ENCODE results near the gene WNT7B.

WNT7B gene

GRCh38 chr22:45888221-45889092, 88.5 kb downstream of the WNT7B start:
- no peak for DNase-seq (ENCODE audit: low read depth, low spot score)

GRCh38 chr22:45887202-45888131, 89.5 kb downstream of the WNT7B start:
- DNase-seq (ENCODE audit: low read depth, low spot score) = no peak

- DNase-seq (ENCODE audit: low read depth, low spot score) = no peak
These were observed 90.4 kb downstream of the WNT7B start for GRCh38 chr22:45886540-45886939.

GRCh38 chr22:45885941-45886395, 91.0 kb downstream of the WNT7B start:
- DNase-seq (ENCODE audit: low read depth, low spot score) = no peak

- DNase-seq (ENCODE audit: low read depth, low spot score) = no peak
These were observed 91.7 kb downstream of the WNT7B start for GRCh38 chr22:45885171-45885840.

GRCh38 chr22:45884201-45885062, 92.5 kb downstream of the WNT7B start:
- DNase-seq (ENCODE audit: low read depth, low spot score) = no peak

- DNase-seq (ENCODE audit: low read depth, low spot score) = no peak
These were observed 93.2 kb downstream of the WNT7B start for GRCh38 chr22:45883811-45884170.

- DNase-seq (ENCODE audit: low read depth, low spot score) = no peak
These were observed 93.8 kb downstream of the WNT7B start for GRCh38 chr22:45882881-45883810.

GRCh38 chr22:45881524-45881875, 95.5 kb downstream of the WNT7B start:
- no peak for DNase-seq (ENCODE audit: low read depth, low spot score)

- DNase-seq (ENCODE audit: low read depth, low spot score) = no peak
These were observed 96.0 kb downstream of the WNT7B start for GRCh38 chr22:45880716-45881523.

- DNase-seq (ENCODE audit: low read depth, low spot score) = no peak
These were observed 96.8 kb downstream of the WNT7B start for GRCh38 chr22:45880091-45880715.

- no peak for DNase-seq (ENCODE audit: low read depth, low spot score)
These were observed 97.4 kb downstream of the WNT7B start for GRCh38 chr22:45879552-45879949.

GRCh38 chr22:45878901-45879551, 97.9 kb downstream of the WNT7B start:
- DNase-seq (ENCODE audit: low read depth, low spot score) = no peak

GRCh38 chr22:45878051-45878781, 98.7 kb downstream of the WNT7B start:
- DNase-seq (ENCODE audit: low read depth, low spot score) = no peak

GRCh38 chr22:45877651-45878050, 99.3 kb downstream of the WNT7B start:
- no peak for DNase-seq (ENCODE audit: low read depth, low spot score)

GRCh38 chr22:45877036-45877380, 100.0 kb downstream of the WNT7B start:
- no peak for DNase-seq (ENCODE audit: low read depth, low spot score)
